Measurements from ENCODE around the gene ETNPPL. TPM values are rescaled to one million over a fixed set of nuclear protein-coding genes. Genes with fewer than 3 reads are reported as not detected.

The ETNPPL gene
- total and polyA plus RNA-seq, 2 donors (not counting 3 experiments of a cell fraction or from before 2014, with no cell fraction given): not detected

GRCh38 chr4:108729731-108730130 lies 33.1 kb downstream of the ETNPPL start:
- H3K9ac ChIP-seq (replicated peaks; ENCODE audit: extremely low read depth, insufficient read depth, low read length): no peak overlapping the region
- no peak for FAIRE-seq
- H3K9me3 ChIP-seq (replicated peaks; ENCODE audit: control insufficient read depth, insufficient read depth, low read length): no peaks in the 10 kb centered on the region
- DNase-seq (ENCODE audit: low read depth, low spot score): no peak
- CTCF ChIA-PET: no interaction called here
- no peak overlapping the region for H2AFZ ChIP-seq (ENCODE audit: low read depth, low read length)
- no peaks in the 10 kb centered on the region for H3K9me1 ChIP-seq (replicated peaks; ENCODE audit: control insufficient read depth, extremely low read depth, insufficient read depth, low read length)
- no peak overlapping the region for H3K4me2 ChIP-seq (ENCODE audit: insufficient read depth, low read length)
- BruUV-seq (replicated peaks): no TSS peak
- no peaks in the 10 kb centered on the region for H4K20me1 ChIP-seq (replicated peaks; ENCODE audit: control insufficient read depth, extremely low read depth, insufficient read depth, low read length)
- TF ChIP-seq CTCF (IDR thresholded peaks at IDR 0.05; ENCODE audit: extremely low read depth in 1 of 2, insufficient read depth in 1 of 2, low read depth in 1 of 2, low read length in 2 of 2): no peak
- TF ChIP-seq FOS (IDR thresholded peaks at IDR 0.05; ENCODE audit: borderline replicate concordance, insufficient read depth, low read length): no peak
- no peak for TF ChIP-seq POLR2A (IDR thresholded peaks at IDR 0.05; ENCODE audit: low read depth, low read length)
- TF ChIP-seq JUN (IDR thresholded peaks at IDR 0.05; ENCODE audit: borderline replicate concordance, insufficient read depth, insufficient read length, low read depth): no peak
- no peak for TF ChIP-seq GATA2 (IDR thresholded peaks at IDR 0.05; ENCODE audit: insufficient read depth, insufficient read length, low read depth, low read length)
- TF ChIP-seq, protein P1, sequence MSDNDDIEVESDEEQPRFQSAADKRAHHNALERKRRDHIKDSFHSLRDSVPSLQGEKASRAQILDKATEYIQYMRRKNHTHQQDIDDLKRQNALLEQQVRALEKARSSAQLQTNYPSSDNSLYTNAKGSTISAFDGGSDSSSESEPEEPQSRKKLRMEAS (IDR thresholded peaks at IDR 0.05; ENCODE audit: insufficient read depth, insufficient read length): no peak
- no peak for TF ChIP-seq MYC (IDR thresholded peaks at IDR 0.05; ENCODE audit: low read depth, low read length)
- no peak for TF ChIP-seq EZH2 (IDR thresholded peaks at IDR 0.05; ENCODE audit: borderline replicate concordance, low read depth, low read length, severe bottlenecking)
- dilution Hi-C loops (cut with MboI; ENCODE audit: extremely low pct_ligation_motif_present, low sequenced_read_pairs) (no loop called here), intact Hi-C loops (cut with micrococcal nuclease) (no loop called here)
- no peaks in the 10 kb centered on the region for H3K79me2 ChIP-seq (ENCODE audit: control insufficient read depth, insufficient read depth, low read length)
- no peak overlapping the region for H3K4me3 ChIP-seq (replicated peaks in 1 of 3; ENCODE audit: insufficient read depth in 1 of 3, low read depth in 1 of 3, low read length in 3 of 3)
- no peaks in the 10 kb centered on the region for H3K4me1 ChIP-seq (ENCODE audit: control insufficient read depth, extremely low read depth, insufficient read depth, low read length)
- POLR2A ChIA-PET: no interaction called here
- no peak overlapping the region for H3K27ac ChIP-seq (ENCODE audit: insufficient read depth, low read depth, low read length)
- H3K27me3 ChIP-seq (ENCODE audit: control insufficient read depth in 2 of 2, insufficient read depth in 2 of 2, low read length in 2 of 2): no peaks in the 10 kb centered on the region
- H3K36me3 ChIP-seq (ENCODE audit: control insufficient read depth in 2 of 2, extremely low read depth in 1 of 2, insufficient read depth in 2 of 2, low read length in 2 of 2): no peaks in the 10 kb centered on the region

All from endothelial cell of umbilical vein (primary cell).